Peyer's patch (tissue), 4 donors: Measurements from ENCODE around the gene SCFD1.

Experiments used
- CTCF ChIP-seq, 6 experiments: fragments of 450-650 bp in 4 of 6; fragments of 200-600 bp in 2 of 6; sonication (generic) in 1 of 6; IDR thresholded peaks; one replicate each; pipeline ENCODE4 v1.5.1; 2017 to 2019; ENCODE audit warnings: antibody characterized with exemption in 6 of 6, mild to moderate bottlenecking in 3 of 6, moderate library complexity in 1 of 6
- POLR2A ChIP-seq, 2 donors: fragments of 450-650 bp; IDR thresholded peaks; one replicate each; pipeline ENCODE4 v1.5.1; 2017; ENCODE audit warnings: antibody characterized with exemption in 2 of 2, mild to moderate bottlenecking in 2 of 2, moderate library complexity in 2 of 2

DNA sequence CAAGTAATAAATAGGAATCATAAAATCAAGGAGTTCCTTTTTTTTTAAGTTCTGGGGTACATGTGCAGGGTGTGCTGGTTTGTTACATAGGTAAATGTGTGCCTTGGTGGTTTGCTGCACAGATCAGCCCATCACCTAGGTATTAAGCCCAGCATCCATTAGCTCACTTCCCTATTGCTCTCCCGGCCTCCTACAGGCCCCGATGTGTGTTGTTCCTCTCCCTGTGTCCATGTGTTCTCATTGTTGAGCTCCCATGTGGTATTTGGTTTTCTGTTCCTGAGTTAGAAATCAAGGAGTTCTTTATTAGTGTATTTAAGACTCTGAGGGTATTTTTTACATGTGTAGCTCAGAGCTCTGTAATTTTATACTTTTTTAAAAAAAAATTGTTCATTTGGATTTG, 86.0 kb downstream of the SCFD1 start:
- TF ChIP-seq CTCF (IDR thresholded peaks at IDR 0.05), result no peak
- TF ChIP-seq POLR2A (IDR thresholded peaks at IDR 0.05), result no peak
